GM12801 (cell line): ENCODE data around the gene PIGH.

ENCODE experiments used
- TF ChIP-seq, protein P1 (sequence below): IDR thresholded peaks from one replicate; pipeline ENCODE4 v1.5.1; 2011; ENCODE audit warnings: control low read depth; ENCODE audit not compliant: insufficient read length; ENCODE audit errors: extremely low read depth

Gene PIGH

DNA sequence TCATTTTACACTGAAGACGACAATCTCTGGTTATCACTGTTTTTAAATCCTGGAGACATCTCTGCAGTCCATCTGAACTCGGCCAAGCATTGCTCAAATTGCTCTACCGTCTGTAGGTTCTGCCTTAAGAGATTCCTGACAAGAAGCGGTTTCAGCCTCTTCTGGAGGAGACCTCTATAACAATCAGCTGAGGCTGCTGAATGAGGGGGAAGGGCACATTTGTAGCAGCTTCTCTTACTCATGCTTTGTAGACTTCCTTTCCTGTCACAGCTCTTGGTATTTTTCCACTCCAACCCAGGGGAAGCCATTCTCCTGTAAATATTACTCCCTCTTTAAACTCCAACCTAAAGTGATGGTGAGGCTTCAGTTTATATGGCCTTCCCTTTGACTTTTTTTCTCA, 22.6 kb upstream of the PIGH start:
- TF ChIP-seq, protein P1, sequence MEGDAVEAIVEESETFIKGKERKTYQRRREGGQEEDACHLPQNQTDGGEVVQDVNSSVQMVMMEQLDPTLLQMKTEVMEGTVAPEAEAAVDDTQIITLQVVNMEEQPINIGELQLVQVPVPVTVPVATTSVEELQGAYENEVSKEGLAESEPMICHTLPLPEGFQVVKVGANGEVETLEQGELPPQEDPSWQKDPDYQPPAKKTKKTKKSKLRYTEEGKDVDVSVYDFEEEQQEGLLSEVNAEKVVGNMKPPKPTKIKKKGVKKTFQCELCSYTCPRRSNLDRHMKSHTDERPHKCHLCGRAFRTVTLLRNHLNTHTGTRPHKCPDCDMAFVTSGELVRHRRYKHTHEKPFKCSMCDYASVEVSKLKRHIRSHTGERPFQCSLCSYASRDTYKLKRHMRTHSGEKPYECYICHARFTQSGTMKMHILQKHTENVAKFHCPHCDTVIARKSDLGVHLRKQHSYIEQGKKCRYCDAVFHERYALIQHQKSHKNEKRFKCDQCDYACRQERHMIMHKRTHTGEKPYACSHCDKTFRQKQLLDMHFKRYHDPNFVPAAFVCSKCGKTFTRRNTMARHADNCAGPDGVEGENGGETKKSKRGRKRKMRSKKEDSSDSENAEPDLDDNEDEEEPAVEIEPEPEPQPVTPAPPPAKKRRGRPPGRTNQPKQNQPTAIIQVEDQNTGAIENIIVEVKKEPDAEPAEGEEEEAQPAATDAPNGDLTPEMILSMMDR = no peak

DNA sequence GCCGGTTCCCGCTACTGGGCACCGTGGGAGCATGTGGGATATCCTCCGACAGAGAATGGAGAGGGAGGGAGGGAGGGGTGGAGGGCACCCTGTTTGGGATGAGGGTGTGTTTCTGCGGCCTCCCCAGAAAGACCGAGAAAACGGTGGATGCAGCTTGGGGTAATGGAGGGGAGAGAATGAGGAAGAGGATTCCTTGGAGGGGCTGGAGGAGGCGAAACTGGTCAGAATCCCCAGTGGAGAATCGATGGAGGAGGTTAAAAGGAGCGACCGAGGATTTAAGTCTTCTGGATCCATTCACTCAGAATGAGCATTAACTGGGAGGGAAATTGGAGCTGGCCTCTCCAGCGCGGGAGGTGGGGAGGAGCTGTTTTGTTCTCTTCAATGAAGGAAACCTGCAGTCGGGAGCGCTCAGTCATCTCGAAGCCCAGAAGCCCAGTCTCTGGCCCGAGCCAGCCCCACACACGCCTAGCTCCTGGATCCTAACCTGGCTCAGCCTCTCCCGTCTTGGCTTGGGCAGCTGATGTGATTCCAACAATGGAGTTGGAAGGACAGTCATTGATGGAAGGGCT, 20.2 kb upstream of the PIGH start:
- TF ChIP-seq, protein P1 = no peak

DNA sequence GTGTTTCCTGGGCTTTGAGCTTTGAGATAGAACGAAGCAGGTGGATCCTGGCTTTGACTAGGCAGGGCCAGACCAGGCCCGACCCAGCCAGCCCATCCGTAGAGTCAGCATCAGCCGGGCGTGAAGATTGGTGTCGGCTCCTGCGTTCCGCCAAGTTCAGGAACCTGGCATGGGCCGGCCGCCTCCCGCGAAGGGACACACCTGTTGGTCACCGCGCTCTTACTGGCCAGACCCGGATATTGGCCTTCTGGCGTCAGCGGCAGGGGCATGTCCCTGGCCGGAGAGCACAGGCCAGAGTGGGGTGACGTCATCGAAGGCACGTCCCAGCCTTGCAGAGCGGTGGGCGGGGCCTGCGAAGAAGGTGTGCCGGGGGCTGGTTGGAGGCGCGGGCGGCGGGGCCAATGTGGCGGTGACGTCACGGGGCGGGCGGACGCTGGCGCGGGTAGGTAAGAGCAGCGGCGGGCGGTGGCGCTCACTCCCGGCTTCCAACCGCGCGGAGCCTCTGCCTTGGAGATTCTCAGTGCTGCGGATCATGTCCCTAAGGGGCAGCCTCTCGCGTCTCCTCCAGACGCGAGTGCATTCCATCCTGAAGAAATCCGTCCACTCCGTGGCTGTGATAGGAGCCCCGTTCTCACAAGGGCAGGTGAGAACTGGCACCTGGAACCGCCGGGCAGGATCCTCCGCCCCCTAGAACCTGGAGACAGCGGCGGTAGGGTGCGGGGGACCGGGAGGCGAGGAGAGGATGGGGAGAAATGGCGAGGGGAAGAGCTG, 19.6 kb upstream of the PIGH start, which contains the start of gene ARG2:
Gene ARG2, plus strand, starts transcription at position 475 of the 771 bp plus-strand sequence. Its CDS starts 58 bp downstream, at position 533.
- TF ChIP-seq, protein P1 = no peak

DNA sequence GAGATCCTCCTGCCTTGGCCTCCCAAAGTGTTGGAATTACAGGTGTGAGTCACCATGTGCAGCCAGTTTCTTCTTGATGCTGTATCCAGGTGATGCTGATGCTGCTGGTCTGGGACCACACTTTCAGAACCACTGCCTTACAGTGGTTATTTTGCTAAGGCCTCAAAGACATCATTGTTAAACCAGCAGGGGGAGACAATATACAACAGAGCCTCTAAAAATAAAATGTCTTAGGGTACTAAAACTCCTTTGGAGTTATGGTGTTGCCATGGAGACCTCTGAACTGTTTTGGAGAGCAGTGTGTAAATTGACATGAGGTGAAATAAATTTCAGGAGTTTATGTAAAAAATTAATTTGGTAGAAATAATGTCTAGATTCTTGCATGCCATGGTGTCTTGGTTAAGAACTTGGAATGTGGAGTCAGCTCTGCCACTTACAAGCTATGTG, 18.6 kb upstream of the PIGH start:
- TF ChIP-seq, protein P1 = no peak

DNA sequence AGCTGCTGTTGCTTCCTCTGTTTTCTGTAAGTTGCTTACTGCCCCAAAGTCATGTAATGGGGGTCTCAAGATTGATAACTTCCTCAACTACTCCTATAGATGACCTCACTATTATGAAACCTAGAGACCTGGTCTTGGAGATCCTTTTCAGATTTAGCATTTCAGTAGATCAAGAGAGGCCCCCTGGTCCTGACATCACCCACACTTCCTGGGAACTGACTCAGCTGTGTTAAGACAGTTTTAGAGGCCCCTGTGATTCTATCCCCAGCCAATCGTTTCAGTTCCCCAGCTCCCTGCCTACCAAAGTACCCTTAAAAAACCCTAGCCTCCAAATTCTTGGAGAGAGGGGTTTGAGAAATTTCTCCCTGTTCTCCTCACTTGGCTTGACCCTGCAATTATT, 10.4 kb upstream of the PIGH start:
- TF ChIP-seq, protein P1 = no peak

DNA sequence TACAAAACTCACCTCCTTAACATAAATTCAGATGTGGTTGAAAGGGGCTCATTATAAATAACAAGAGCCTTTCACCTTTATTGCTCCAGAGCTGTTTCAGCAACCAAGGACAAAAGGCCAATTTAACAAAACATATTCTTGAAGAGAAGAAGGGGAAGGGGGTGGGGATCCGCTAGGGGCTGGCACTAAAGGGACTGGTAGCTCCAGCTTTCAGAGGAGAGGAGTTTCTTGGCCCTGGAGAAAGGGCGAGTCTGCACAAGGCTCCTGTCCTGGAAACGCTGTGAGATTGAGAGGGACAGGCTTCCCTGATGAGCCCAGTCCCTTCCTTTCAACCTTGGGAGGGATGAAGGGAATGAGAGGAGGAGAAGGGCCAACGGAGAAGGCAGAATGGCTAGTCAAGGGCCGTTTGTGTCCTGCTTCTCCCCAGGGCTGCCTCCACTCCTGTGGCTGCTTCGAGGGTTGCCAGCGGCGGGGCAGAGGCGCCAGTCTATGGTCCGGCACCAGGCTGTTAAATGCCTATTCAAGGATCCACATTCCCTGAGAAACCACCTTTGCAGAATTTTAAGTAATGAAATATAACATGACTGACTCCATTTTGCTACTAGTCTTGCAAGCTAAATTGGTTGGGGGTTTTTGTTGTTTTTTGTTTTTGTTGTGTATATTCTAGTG, 9.7 kb upstream of the PIGH start:
- TF ChIP-seq, protein P1 = no peak

DNA sequence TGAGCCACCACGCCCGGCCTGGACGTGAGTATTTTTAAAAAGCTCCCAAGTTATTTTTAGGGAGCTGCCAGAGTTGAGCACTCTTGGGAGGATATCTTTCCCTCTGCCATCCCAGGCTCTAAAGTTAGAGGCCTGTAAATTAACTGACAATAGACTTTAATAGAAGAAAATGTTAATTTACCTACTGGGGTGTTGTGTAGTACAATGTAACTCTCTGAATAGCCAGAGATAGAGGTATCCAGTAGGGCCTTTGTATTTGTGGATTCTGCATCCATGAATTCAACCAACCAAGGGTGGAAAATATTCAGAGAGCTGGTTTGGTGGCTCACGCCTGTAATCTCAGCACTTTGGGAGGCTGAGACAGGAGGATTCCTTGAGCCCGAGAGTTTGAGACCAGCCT, 7.6 kb upstream of the PIGH start:
- TF ChIP-seq, protein P1 = no peak
